Keratinocyte (primary cell): Measurements from ENCODE around the gene GJE1.

Experiments used
- CTCF ChIP-seq, 3 experiments: IDR thresholded peaks in 1 of 3; conservative IDR thresholded peaks in 1 of 3; optimal IDR thresholded peaks in 1 of 3; 2 replicates in 2 of 3; 3 replicates in 1 of 3; pipeline versions ENCODE3 to v1.5.1; 2011; ENCODE audit warnings: low read length in 3 of 3, mild to moderate bottlenecking in 3 of 3, moderate library complexity in 2 of 3, control low read depth in 1 of 3, inconsistent platforms in 1 of 3; ENCODE audit not compliant: insufficient read depth in 2 of 3; ENCODE audit errors: extremely low read depth in 1 of 3
- EZH2 ChIP-seq: IDR thresholded peaks from one replicate; pipeline ENCODE4 v1.6.1; 2012; ENCODE audit warnings: inconsistent platforms, mild to moderate bottlenecking, low read length, moderate library complexity

DNA sequence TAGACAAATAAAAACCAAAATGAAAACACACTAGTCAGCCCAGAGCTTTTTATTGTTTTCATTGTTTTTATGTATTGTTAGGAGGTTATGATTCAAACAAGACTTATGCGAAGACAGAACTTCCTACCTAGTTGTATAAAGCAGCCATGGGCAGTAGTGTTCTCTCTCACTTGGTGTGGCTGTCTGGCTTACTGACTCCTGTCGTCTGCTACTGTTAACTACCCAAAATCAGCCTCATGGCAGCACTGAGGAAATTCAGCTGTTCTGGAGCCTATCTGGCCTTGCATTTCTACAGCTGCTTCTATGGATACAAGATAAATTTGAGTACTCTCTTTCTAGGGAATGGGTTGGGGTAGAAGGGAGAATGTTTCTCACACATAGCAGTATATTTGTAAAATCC is 34.8 kb downstream of the GJE1 start:
- no peak for TF ChIP-seq CTCF (optimal IDR thresholded peaks at IDR 0.05 in 1 of 3, IDR thresholded peaks at IDR 0.05 in 1 of 3, conservative IDR thresholded peaks at IDR 0.05 in 1 of 3; ENCODE audit: extremely low read depth in 1 of 3, insufficient read depth in 2 of 3, low read length in 3 of 3)
- TF ChIP-seq EZH2 = no peak
